ENCODE measurements around the gene CACNA1B.

DNA sequence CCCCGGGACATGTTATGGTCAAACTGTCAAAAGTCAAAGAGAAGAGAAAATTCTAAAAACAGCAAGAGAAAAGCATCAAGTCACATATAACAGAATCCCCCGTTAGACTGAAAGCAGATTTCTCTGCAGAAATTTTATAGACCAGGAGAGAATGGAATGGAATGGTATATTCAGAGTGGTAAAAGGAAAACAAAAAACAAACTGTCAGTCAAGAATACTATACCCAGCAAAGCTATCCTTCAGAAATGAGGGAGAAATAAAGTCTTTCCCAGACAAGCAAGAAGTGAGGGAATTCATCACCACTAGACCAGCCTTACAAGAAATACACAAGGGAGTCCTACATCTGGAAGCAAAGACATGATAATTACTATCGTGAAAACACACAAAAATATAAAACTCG is 208.0 kb downstream of the CACNA1B start:
- TF ChIP-seq ZNF274 (IDR thresholded peaks at IDR 0.05; ENCODE audit: low read depth, low read length) (no peak), YY1 (IDR thresholded peaks at IDR 0.05; ENCODE audit: insufficient read depth, insufficient read length) (no peak)
